ENCODE measurements around the gene DCHS1.

Gene DCHS1

DNA sequence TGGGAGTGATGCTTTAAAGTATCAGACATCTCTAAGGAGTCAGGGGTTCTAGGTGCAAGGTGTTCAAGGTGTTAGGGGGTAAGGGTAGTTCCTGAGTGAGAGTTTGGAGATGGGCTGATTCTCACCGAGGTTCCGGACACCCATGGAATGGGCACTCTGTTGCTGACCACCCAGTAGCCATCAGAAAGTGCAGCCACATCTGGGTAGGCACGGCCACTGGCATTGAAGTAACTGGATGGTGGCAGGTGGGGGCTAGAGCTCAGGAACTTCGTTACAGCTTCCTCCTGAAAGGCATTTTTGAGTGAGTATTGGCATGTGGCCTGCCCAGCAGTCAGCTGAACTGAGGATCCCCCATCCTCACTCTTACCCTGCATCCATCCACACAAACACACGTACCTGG, 40.6 kb downstream of the DCHS1 start:
- Histone ChIP-seq H3K9me3 (ENCODE audit: control insufficient read depth, low read length) (no peaks in the 10 kb centered on the region), H3K4me3 (ENCODE audit: insufficient read depth, low read depth, low read length, poor library complexity, severe bottlenecking) (no peak overlapping the region), H3K27me3 (replicated peaks; ENCODE audit: control insufficient read depth, insufficient read depth, low read length, poor library complexity, severe bottlenecking) (no peaks in the 10 kb centered on the region), H3K36me3 (ENCODE audit: control insufficient read depth, insufficient read depth, low read length) (peaks cover 16% of the 10 kb centered on the region), H3K27ac (ENCODE audit: insufficient read depth, low read length, poor library complexity, severe bottlenecking) (no peak overlapping the region), H3K4me1 (ENCODE audit: control insufficient read depth, insufficient read depth, low read length, poor library complexity, severe bottlenecking) (peaks cover 34% of the 10 kb centered on the region)
- no peak for DNase-seq

DNA sequence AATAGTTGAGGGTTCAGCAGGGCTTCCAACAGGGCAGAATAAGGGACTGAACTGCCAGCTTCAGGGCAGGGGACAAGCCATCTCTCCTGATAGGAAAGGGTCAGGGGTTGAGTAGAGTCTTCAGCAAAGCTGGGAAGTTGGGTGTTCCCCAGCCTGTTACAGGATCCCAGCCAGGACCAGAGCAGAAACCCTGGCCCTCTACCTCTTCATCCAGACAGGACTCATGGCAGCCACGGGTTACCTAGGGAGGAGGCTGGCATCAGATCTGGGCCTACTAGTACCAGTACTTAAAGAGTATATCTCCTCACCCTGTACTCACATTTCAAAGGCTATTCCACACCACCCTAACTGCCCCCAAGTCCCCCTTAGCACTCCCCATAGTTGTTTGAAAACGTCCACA, 41.2 kb downstream of the DCHS1 start:
- no peak overlapping the region for H3K27ac ChIP-seq (ENCODE audit: insufficient read depth, low read length, poor library complexity, severe bottlenecking)
- H3K4me3 ChIP-seq (ENCODE audit: insufficient read depth, low read depth, low read length, poor library complexity, severe bottlenecking): no peak overlapping the region
- no peaks in the 10 kb centered on the region for H3K27me3 ChIP-seq (replicated peaks; ENCODE audit: control insufficient read depth, insufficient read depth, low read length, poor library complexity, severe bottlenecking)
- peaks cover 22% of the 10 kb centered on the region for H3K36me3 ChIP-seq (ENCODE audit: control insufficient read depth, insufficient read depth, low read length)
- DNase-seq: no peak
- H3K4me1 ChIP-seq (ENCODE audit: control insufficient read depth, insufficient read depth, low read length, poor library complexity, severe bottlenecking): peaks cover 29% of the 10 kb centered on the region
- H3K9me3 ChIP-seq (ENCODE audit: control insufficient read depth, low read length): no peaks in the 10 kb centered on the region

DNA sequence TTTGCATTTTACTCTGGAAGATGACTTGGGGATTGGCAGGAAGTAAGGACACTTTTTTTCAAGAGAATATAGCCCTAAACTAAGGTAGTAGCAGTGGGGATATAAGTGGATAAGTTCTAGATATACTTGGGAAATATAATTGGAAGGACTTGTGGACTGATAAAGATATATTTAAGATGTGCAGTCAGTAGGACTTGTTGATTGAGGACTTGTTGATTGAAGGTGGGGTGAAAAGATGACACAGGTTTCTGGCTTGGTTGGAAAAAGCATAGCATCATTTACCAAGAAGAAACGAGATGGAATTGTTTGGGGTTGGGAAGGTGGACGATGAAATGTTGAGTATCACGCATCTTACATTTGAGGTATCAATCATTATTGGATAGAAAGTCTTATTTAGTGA, 42.1 kb downstream of the DCHS1 start:
- no peaks in the 10 kb centered on the region for H3K27me3 ChIP-seq (replicated peaks; ENCODE audit: control insufficient read depth, insufficient read depth, low read length, poor library complexity, severe bottlenecking)
- H3K27ac ChIP-seq (ENCODE audit: insufficient read depth, low read length, poor library complexity, severe bottlenecking): peak overlapping the region; percentile 95
- H3K4me1 ChIP-seq (ENCODE audit: control insufficient read depth, insufficient read depth, low read length, poor library complexity, severe bottlenecking): peaks cover 25% of the 10 kb centered on the region
- H3K36me3 ChIP-seq (ENCODE audit: control insufficient read depth, insufficient read depth, low read length): peaks cover 32% of the 10 kb centered on the region
- no peak overlapping the region for H3K4me3 ChIP-seq (ENCODE audit: insufficient read depth, low read depth, low read length, poor library complexity, severe bottlenecking)
- no peaks in the 10 kb centered on the region for H3K9me3 ChIP-seq (ENCODE audit: control insufficient read depth, low read length)
- no peak for DNase-seq

DNA sequence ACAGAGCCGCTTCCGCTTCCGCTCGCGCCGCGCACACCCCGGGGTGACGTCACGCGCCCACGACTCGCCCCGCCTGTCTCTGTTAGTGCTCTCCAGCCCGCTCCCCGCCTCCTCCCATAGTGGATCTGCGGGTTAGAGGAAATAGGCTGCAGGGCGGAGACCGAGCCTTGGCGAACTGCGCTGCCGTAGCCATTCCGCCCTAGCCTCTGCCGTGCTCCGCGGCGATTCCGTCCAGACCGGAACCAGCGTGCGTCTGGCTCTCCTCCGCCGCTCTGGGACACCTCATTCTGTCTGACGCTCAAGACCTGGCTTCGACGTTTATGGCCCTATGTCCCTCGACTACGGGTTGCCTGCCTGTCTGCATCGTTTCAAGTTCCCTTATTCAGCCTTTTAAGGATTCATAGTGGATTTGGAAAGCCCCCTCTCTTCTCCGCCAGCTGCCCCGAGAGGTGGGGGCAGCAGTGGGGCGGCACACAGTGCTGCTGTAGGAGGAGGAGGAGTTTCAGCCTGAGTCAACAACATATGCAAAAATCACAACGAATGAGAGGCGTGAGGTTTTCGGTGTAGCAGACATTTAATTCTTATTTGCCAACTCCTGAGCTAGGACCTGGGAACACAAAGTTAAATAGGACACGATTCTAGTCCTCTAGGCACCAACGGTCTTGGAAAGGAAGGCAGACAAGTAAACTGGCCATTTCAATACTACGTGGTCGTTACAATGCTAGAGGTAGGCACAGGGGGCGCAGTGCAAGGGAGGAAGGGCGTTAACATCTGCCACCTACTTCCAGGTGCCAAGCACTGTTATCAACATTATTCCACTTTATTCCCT, 43.2 kb downstream of the DCHS1 start, which contains the start of gene TAF10:
TAF10 (minus strand) TSS at position 4 of the 829 bp plus-strand sequence. CDS start 27 bp downstream, outside the sequence.
- H3K4me3 ChIP-seq (ENCODE audit: insufficient read depth, low read depth, low read length, poor library complexity, severe bottlenecking): peak within 1 kb of the TSS; percentile 66
- peak; percentile 92 to 95 (median 93) for DNase-seq
- H3K36me3 ChIP-seq (ENCODE audit: control insufficient read depth, insufficient read depth, low read length): peaks cover 38% of the 10 kb centered on the region
- H3K27me3 ChIP-seq (replicated peaks; ENCODE audit: control insufficient read depth, insufficient read depth, low read length, poor library complexity, severe bottlenecking): no peaks in the 10 kb centered on the region
- peaks cover 22% of the 10 kb centered on the region for H3K4me1 ChIP-seq (ENCODE audit: control insufficient read depth, insufficient read depth, low read length, poor library complexity, severe bottlenecking)
- H3K9me3 ChIP-seq (ENCODE audit: control insufficient read depth, low read length): no peaks in the 10 kb centered on the region
- H3K27ac ChIP-seq (ENCODE audit: insufficient read depth, low read length, poor library complexity, severe bottlenecking): peak within 1 kb of the TSS; percentile 95

DNA sequence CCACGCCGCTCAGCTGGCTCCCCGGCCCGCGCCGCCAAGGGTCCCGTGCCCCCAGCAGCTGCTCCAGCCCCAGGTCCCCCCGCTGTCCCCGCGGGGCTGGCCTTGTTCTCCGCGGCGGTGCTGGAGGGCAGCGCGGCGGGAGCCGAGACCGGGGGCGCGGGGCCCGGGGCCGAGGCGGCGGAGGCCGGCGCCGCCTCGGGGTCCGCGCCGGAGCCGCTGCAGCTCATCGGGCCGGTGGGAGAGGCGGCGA, 43.7 kb downstream of the DCHS1 start:
- Histone ChIP-seq H3K27ac (ENCODE audit: insufficient read depth, low read length, poor library complexity, severe bottlenecking) (peak overlapping the region; percentile 95), H3K27me3 (replicated peaks; ENCODE audit: control insufficient read depth, insufficient read depth, low read length, poor library complexity, severe bottlenecking) (no peaks in the 10 kb centered on the region), H3K4me3 (ENCODE audit: insufficient read depth, low read depth, low read length, poor library complexity, severe bottlenecking) (peak overlapping the region; percentile 66), H3K4me1 (ENCODE audit: control insufficient read depth, insufficient read depth, low read length, poor library complexity, severe bottlenecking) (peaks cover 26% of the 10 kb centered on the region), H3K36me3 (ENCODE audit: control insufficient read depth, insufficient read depth, low read length) (peaks cover 38% of the 10 kb centered on the region), H3K9me3 (ENCODE audit: control insufficient read depth, low read length) (no peaks in the 10 kb centered on the region)
- no peak for DNase-seq

- no peaks in the 10 kb centered on the region for H3K27me3 ChIP-seq (replicated peaks; ENCODE audit: control insufficient read depth, insufficient read depth, low read length, poor library complexity, severe bottlenecking)
- peak in 1 of 3 donors; percentile 25 for DNase-seq
- peaks cover 38% of the 10 kb centered on the region for H3K36me3 ChIP-seq (ENCODE audit: control insufficient read depth, insufficient read depth, low read length)
- peak overlapping the region; percentile 95 for H3K27ac ChIP-seq (ENCODE audit: insufficient read depth, low read length, poor library complexity, severe bottlenecking)
- peaks cover 32% of the 10 kb centered on the region for H3K4me1 ChIP-seq (ENCODE audit: control insufficient read depth, insufficient read depth, low read length, poor library complexity, severe bottlenecking)
- H3K9me3 ChIP-seq (ENCODE audit: control insufficient read depth, low read length): no peaks in the 10 kb centered on the region
- peak overlapping the region; percentile 66 for H3K4me3 ChIP-seq (ENCODE audit: insufficient read depth, low read depth, low read length, poor library complexity, severe bottlenecking)
Measured at GRCh38 chr11:6611092-6611962, 44.3 kb downstream of the DCHS1 start.

GRCh38 chr11:6610591-6610990, 45.0 kb downstream of the DCHS1 start:
- Histone ChIP-seq H3K4me1 (ENCODE audit: control insufficient read depth, insufficient read depth, low read length, poor library complexity, severe bottlenecking) (peaks cover 39% of the 10 kb centered on the region), H3K36me3 (ENCODE audit: control insufficient read depth, insufficient read depth, low read length) (peaks cover 38% of the 10 kb centered on the region)

GRCh38 chr11:6609502-6610015, 46.0 kb downstream of the DCHS1 start:
- H3K4me1 ChIP-seq (ENCODE audit: control insufficient read depth, insufficient read depth, low read length, poor library complexity, severe bottlenecking): peaks cover 47% of the 10 kb centered on the region

More at GRCh38 chr11:6610591-6610990, 45.0 kb downstream of the DCHS1 start:
- no peaks in the 10 kb centered on the region for H3K9me3 ChIP-seq (ENCODE audit: control insufficient read depth, low read length)
- no peak for DNase-seq
- peak overlapping the region; percentile 95 for H3K27ac ChIP-seq (ENCODE audit: insufficient read depth, low read length, poor library complexity, severe bottlenecking)
- H3K27me3 ChIP-seq (replicated peaks; ENCODE audit: control insufficient read depth, insufficient read depth, low read length, poor library complexity, severe bottlenecking): no peaks in the 10 kb centered on the region
- no peak overlapping the region for H3K4me3 ChIP-seq (ENCODE audit: insufficient read depth, low read depth, low read length, poor library complexity, severe bottlenecking)

DNA sequence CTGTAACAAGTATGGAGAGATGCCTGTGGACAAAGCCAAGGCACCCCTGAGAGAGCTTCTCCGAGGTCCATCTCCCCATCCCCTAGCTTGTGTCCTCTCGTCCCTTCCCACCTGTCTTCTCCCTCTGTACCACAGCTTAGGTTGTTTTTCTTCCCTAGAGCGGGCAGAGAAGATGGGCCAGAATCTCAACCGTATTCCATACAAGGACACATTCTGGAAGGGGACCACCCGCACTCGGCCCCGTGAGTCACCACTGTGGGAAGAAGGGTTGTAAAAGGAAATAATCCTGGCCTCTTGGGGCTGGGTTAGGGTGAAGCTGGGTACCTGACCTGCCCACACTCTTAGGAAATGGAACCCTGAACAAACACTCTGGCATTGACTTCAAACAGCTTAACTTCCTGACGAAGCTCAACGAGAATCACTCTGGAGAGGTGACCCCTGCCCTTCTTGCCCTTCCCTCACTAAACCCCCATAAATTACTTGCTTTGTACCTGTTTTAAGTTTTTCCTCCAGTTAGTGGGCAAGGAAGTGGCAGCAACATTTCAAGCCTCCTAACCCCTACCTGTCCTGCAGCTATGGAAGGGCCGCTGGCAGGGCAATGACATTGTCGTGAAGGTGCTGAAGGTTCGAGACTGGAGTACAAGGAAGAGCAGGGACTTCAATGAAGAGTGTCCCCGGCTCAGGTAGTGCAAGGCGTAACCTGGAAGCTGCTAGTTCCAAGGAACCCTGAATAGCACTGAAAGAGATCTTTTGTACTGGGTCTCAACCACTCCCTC, 46.7 kb downstream of the DCHS1 start:
- H3K36me3 ChIP-seq (ENCODE audit: control insufficient read depth, insufficient read depth, low read length): peaks cover 32% of the 10 kb centered on the region

More at GRCh38 chr11:6609502-6610015, 46.0 kb downstream of the DCHS1 start:
- H3K27me3 ChIP-seq (replicated peaks; ENCODE audit: control insufficient read depth, insufficient read depth, low read length, poor library complexity, severe bottlenecking): no peaks in the 10 kb centered on the region
- H3K27ac ChIP-seq (ENCODE audit: insufficient read depth, low read length, poor library complexity, severe bottlenecking): no peak overlapping the region
- no peak overlapping the region for H3K4me3 ChIP-seq (ENCODE audit: insufficient read depth, low read depth, low read length, poor library complexity, severe bottlenecking)
- no peak for DNase-seq
- peaks cover 32% of the 10 kb centered on the region for H3K36me3 ChIP-seq (ENCODE audit: control insufficient read depth, insufficient read depth, low read length)
- no peaks in the 10 kb centered on the region for H3K9me3 ChIP-seq (ENCODE audit: control insufficient read depth, low read length)

More for the DNA sequence above, 46.7 kb downstream of the DCHS1 start:
- Histone ChIP-seq H3K4me3 (ENCODE audit: insufficient read depth, low read depth, low read length, poor library complexity, severe bottlenecking) (no peak overlapping the region), H3K4me1 (ENCODE audit: control insufficient read depth, insufficient read depth, low read length, poor library complexity, severe bottlenecking) (peaks cover 51% of the 10 kb centered on the region), H3K27me3 (replicated peaks; ENCODE audit: control insufficient read depth, insufficient read depth, low read length, poor library complexity, severe bottlenecking) (no peaks in the 10 kb centered on the region), H3K27ac (ENCODE audit: insufficient read depth, low read length, poor library complexity, severe bottlenecking) (no peak overlapping the region), H3K9me3 (ENCODE audit: control insufficient read depth, low read length) (no peaks in the 10 kb centered on the region)
- DNase-seq: no peak

Measured in effector memory CD4-positive, alpha-beta T cell (primary cell).